Subcutaneous abdominal adipose tissue (tissue), 5 donors: ENCODE measurements around the gene CMTM6.
"Not testable (repeated sequence)": the region's sequence is repeated elsewhere in the genome, so short reads cannot be mapped to it uniquely, and the experiment has no call there.

ENCODE experiments used
- H3K27ac ChIP-seq: one replicate; pipeline ENCODE4 v1.7.0; 2013; ENCODE audit warnings: low read depth, mild to moderate bottlenecking, inconsistent platforms, low read length, moderate library complexity
- H3K27me3 ChIP-seq, 5 donors: one replicate each; pipeline ENCODE4 v1.7.0; 2013; ENCODE audit warnings: low read length in 5 of 5, inconsistent platforms in 1 of 5; ENCODE audit not compliant: control insufficient read depth in 5 of 5, insufficient read depth in 4 of 5
- H3K36me3 ChIP-seq, 5 donors: one replicate each; pipeline ENCODE4 v1.7.0; 2013; ENCODE audit warnings: low read length in 5 of 5; ENCODE audit not compliant: control insufficient read depth in 5 of 5, insufficient read depth in 5 of 5
- H3K4me1 ChIP-seq, 5 donors: one replicate each; pipeline ENCODE4 v1.7.0; 2013; ENCODE audit warnings: low read length in 5 of 5, mild to moderate bottlenecking in 3 of 5, moderate library complexity in 1 of 5; ENCODE audit not compliant: control insufficient read depth in 5 of 5, insufficient read depth in 5 of 5
- H3K4me3 ChIP-seq, 5 donors: one replicate each; pipeline ENCODE4 v1.7.0; 2013; ENCODE audit warnings: low read length in 5 of 5, low read depth in 1 of 5
- H3K9ac ChIP-seq, 5 donors: one replicate each; pipeline ENCODE4 v1.7.0; 2013; ENCODE audit warnings: low read length in 5 of 5, mild to moderate bottlenecking in 4 of 5, moderate library complexity in 3 of 5
- H3K9me3 ChIP-seq, 5 donors: one replicate each; pipeline ENCODE4 v1.7.0; 2013; ENCODE audit warnings: low read length in 5 of 5; ENCODE audit not compliant: control insufficient read depth in 5 of 5
- donor health status: healthy.
- donor health status: healthy.
- donor health status: healthy.
- donor health status: healthy.
- donor health status: healthy.

CMTM6 gene

DNA sequence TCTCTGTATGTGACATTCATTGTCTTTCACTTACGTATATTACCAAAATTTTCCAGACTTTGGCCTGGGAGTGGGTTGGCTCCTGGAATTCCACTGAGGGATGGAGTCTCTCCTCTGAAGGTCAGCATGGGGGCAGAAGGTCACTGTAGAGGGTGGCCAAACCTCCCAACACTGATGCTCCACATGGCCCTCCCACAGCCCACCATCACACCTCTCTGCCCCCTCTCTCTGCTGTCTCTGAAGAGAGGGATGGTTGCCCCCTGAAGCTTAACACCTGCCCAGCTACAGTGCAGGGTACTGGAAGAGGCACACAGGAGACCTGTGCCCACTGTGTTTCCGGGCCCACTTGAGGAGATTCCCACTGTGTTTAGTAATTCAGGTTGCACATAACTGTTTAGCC, 52.2 kb downstream of the CMTM6 start:
- Histone ChIP-seq H3K4me3 (no peak overlapping the region), H3K4me1 (no peaks in the 10 kb centered on the region), H3K36me3 (peaks cover 0 to 36% (median 25%) of the 10 kb centered on the region in 5 donors), H3K9me3 (no peaks in the 10 kb centered on the region), H3K27me3 (no peaks in the 10 kb centered on the region), H3K27ac (no peak overlapping the region), H3K9ac (no peak overlapping the region)

DNA sequence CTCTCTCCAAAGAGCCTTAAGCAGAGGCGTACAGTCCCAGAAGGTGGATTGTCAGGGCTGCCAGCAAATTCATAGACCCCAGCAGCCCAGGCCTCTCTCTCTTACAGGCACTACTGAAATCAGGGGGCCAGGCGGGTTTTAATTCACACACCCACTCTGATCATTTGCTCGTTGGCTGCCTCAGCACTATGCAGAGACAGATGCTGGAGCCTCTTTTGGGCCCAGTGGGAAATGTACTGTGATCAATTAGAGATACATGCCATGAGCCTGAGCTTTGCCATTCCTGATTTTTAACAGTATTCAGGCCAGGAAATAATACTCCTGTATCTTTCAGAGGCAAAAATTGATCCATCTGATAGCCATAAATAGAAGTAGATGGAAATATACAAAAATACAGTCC, 53.0 kb downstream of the CMTM6 start:
- Histone ChIP-seq H3K27ac (no peak overlapping the region), H3K4me1 (no peaks in the 10 kb centered on the region), H3K36me3 (peaks cover 0 to 30% (median 21%) of the 10 kb centered on the region in 5 donors), H3K9me3 (no peaks in the 10 kb centered on the region), H3K4me3 (no peak overlapping the region), H3K9ac (no peak overlapping the region), H3K27me3 (no peaks in the 10 kb centered on the region)

DNA sequence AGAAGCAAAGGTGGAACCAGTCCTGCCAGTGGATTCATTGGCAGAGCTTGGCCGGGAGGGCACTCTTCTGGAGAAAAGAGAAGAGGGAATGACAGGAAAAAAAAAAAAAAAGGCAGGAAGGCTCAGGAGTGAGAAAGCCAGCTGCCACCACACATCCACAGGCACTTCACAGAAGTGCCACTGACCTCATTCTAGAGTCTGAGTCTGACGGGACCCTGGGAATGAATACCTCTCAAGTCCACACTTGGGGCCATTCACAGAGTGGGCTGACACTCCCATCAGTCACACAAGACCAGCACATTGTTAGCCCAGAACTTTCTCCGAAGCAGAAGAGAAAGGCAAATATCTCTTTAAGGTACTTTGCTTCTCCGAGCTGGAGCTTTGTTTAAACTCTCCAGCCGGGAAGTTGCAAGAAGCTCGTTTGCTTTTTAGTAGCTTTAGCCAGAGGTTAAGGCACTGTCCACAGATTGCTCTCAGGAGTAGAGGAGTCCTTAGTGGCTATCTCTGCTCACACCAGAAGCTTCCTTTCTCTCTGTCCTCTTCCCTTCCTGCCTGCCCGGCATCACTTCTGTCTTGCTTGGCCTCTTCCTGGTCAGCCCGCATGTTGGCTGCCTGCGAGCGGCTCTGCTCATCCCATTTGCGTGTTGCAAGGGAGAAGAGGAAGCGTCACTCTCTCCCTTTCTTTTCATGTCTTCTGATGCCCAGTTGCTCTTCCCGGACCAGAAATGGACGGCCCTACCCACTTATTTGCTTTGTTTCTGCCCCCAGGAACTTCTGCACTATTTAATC, 53.8 kb downstream of the CMTM6 start:
- H3K27me3 ChIP-seq: no peaks in the 10 kb centered on the region
- H3K9me3 ChIP-seq: no peaks in the 10 kb centered on the region
- H3K27ac ChIP-seq: no peak overlapping the region
- no peak overlapping the region for H3K9ac ChIP-seq
- peaks cover 0 to 22% (median 17%) of the 10 kb centered on the region in 5 donors for H3K36me3 ChIP-seq
- no peaks in the 10 kb centered on the region for H3K4me1 ChIP-seq
- H3K4me3 ChIP-seq: no peak overlapping the region

DNA sequence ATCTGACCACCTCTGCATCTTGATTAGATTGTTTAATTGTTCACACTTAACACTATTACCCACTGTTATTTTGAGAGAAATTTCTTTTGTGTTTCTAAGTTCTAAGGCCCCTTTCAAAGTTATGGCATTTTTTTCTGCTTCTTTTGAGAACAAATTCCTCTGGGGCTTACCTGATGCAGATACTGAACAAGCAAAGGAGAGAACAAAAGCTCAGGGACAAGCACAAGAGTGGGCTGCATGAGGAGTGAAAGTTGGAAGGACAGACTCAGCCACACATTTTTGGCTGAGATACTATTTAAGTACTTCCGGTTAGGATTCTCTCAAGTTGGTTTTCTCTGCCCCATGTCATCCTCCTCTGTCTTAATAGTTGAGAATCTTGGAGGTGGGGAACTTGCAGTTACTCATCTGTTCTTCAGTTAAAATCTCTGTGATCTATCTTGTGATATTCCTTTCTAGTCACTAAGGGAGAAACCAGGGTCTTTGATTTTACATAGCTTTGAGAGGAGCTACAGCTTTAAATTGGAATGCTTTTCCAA, 54.7 kb downstream of the CMTM6 start:
- H3K9ac ChIP-seq: no peak overlapping the region
- H3K27ac ChIP-seq: no peak overlapping the region
- no peak overlapping the region for H3K4me3 ChIP-seq
- H3K9me3 ChIP-seq: no peaks in the 10 kb centered on the region
- H3K4me1 ChIP-seq: no peaks in the 10 kb centered on the region
- peaks cover 0 to 22% (median 17%) of the 10 kb centered on the region in 5 donors for H3K36me3 ChIP-seq
- no peaks in the 10 kb centered on the region for H3K27me3 ChIP-seq

DNA sequence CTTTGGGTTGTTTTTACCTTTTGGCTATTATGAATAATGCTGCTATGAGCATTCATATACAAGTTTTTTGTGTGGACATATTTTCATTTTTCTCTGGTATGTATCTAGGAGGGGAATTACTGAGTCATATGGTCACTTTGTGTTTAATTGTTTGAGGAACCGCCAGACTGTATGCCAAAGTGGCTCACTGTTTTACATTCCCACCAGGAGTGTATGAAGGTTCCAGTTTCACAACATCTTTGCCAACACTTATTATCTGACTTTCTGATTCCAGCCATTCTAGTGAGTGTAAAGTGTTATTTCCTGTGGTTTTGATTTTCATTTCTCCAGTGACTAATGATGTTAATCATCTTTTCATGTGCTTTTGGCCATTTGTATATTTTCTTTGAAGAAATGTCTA, 59.2 kb downstream of the CMTM6 start:
- Histone ChIP-seq H3K27ac (no peak overlapping the region), H3K36me3 (peaks cover 0 to 10% (median 5%) of the 10 kb centered on the region in 5 donors), H3K27me3 (no peaks in the 10 kb centered on the region)

DNA sequence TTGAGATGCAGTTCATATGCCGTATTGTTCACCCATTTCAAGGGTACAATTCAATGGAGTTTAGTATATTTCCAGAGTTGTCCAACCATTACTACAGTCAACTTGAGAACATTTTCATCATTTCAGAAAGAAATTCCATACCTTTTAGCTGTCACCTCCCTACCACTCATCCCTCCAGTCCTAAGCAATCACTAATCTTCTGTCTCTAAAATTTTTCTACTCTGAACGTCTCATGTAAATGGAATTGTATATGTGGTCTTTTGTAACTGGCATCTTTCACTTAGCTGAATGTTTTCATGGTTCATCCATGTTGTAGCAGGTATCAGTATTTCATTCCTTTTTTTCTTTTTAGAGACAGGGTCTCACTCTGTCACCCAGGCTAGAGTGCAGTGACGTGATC, 59.9 kb downstream of the CMTM6 start:
- H3K36me3 ChIP-seq: peaks cover 0 to 8% (median 5%) of the 10 kb centered on the region in 5 donors
- no peak overlapping the region for H3K9ac ChIP-seq
- no peak overlapping the region for H3K4me3 ChIP-seq

More for the DNA sequence above, 59.2 kb downstream of the CMTM6 start:
- H3K9me3 ChIP-seq: no peaks in the 10 kb centered on the region
- H3K9ac ChIP-seq: no peak overlapping the region
- H3K4me1 ChIP-seq: no peaks in the 10 kb centered on the region
- H3K4me3 ChIP-seq: no peak overlapping the region

DNA sequence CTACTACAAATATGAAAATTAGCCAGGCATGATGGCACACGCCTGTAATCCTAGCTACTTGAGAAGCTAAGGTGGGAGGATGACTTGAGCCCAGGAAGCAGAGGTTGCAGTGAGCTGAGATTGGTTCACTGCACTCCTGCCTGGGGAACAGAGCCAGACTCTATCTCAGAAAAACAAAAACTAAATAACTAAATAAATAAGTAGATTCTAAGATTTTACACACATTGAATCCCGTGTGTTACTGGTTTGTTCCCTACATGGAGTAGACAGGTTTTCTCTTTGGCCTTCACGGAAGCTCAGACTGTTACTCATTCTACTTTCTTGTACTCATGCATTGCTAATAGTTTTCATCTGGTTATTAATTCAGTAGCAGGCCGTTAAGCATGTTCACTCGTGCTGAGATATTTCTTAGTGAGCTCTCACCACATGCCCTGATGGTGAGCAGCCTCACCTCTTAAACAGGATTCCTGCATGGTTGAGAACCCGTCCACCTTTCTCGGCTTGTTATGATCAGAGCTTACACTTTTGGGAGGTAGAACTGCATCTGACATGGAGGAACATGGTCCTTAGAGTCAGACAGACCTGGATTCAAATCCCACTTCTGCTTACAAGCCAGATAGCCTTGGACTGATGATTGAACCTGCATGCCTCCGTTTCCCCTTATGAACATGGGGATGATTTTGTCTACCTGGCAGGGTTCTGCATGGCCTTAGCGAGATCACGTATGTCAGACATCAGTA, 61.9 kb downstream of the CMTM6 start:
- Histone ChIP-seq H3K9me3 (no peaks in the 10 kb centered on the region), H3K27ac (no peak overlapping the region), H3K27me3 (no peaks in the 10 kb centered on the region), H3K9ac (no peak overlapping the region), H3K4me3 (no peak overlapping the region), H3K36me3 (peaks cover 0 to 8% (median 5%) of the 10 kb centered on the region in 5 donors), H3K4me1 (peaks cover 0 to 5% (median 0%) of the 10 kb centered on the region in 5 donors)

More for the DNA sequence above, 59.9 kb downstream of the CMTM6 start:
- Histone ChIP-seq H3K27ac (no peak overlapping the region), H3K27me3 (no peaks in the 10 kb centered on the region), H3K9me3 (no peaks in the 10 kb centered on the region), H3K4me1 (no peaks in the 10 kb centered on the region)

DNA sequence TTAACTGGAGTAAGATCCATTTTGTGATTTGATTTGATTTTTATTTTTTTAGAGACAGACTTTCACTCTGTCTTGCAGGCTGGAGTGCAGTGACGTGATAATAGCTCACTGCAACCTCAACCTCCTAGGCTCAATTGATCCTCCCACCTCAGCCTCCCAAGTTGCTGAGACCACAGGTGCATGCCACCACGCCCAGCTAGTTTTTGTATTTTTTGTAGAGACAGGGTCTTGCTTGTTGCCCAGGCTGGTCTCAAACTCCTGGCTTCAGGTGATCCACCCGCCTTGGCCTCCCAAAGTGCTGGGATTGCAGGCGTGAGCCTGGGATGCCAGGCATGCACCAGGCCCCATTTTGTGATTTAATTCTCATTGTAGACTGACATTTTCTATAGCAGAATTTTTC, 63.2 kb downstream of the CMTM6 start:
- not testable (repeated sequence) for H3K4me3 ChIP-seq, H3K4me1 ChIP-seq, H3K9ac ChIP-seq, H3K27ac ChIP-seq, H3K9me3 ChIP-seq, H3K27me3 ChIP-seq, H3K36me3 ChIP-seq

DNA sequence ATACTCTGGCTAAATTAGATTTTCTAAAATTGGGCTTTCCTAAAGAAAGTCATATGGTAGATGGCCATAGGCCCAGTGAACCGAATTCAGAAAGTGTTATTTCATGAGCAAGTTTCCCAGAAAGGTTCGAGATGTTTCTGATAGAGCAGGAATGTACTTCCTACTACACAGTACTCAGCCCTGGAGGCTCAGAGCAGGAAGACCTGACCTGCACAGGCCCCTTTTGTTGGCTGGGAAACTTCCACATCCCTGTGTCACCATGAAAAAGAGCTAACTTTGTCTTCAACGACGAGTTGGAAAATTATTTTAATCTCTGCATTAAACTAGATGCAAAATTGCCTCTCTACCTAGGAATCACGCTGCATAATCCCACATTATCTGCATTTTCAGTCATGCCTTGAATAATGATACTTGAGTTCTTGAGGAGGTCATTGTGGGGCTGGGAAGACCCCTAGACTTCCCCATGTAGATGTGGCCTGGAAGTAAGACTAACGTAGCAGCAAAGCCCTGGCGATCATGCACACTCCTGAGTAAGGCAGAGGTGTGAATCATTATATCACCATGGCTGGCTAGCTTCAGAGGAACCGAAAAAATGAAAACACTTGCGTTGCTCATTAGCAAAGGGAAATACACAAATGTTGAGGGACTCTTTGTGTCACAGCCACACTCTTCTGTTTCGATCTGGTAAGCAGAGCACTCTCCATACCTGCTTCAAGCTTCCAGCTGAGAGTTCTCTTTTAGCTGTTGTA, 63.9 kb downstream of the CMTM6 start:
- Histone ChIP-seq H3K4me1 (peaks cover 0 to 5% (median 0%) of the 10 kb centered on the region in 5 donors), H3K9me3 (no peaks in the 10 kb centered on the region), H3K4me3 (no peak overlapping the region), H3K27me3 (no peaks in the 10 kb centered on the region), H3K9ac (no peak overlapping the region), H3K36me3 (peaks cover 0 to 8% (median 5%) of the 10 kb centered on the region in 5 donors), H3K27ac (no peak overlapping the region)
